GM19397 (cell line): ENCODE measurements around the gene RING1.

ENCODE experiments used
- ATAC-seq: cut with Tn5 transposase; IDR thresholded peaks from one replicate; pipeline ENCODE4 v1.9.1; 2021; ENCODE audit warnings: mild to moderate bottlenecking, moderate library complexity; ENCODE audit not compliant: unreplicated experiment

The RING1 gene

DNA sequence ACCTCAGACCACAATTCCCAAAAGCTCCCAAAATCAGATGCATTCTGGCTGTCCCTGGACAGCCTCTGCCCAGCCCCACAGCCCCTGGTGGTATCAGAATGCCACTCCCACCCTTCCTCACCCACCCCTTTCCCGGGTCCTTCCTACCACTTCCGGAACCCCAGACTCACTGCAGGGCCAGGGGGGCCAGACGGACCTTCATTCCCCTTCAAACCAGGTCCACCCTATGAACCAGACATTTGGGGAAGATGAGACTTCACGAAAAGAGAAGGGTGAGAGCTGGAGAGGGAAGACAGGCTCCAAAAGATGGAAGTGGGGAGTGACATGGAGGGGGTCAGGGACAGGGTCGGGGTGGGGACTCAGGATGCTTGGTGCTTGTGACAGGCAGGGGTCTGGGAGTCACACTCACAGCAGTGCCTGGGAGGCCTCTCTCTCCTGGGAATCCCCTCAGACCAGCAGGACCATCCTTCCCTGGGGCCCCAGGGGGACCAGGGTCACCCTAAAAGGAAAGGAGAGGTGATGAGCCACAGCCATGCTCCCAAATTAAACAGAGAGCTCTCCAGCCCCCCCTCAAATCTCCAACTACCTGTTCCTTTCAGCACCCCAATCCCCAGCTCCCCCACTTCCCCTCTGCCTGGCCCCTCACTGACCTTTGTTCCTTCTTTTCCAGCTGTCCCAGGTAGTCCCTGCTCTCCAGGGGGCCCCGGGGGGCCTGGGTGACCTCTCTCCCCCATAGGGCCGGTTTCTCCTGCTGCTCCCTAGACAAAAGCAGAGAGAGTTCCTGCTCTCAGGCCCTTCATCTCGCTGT, 36.2 kb upstream of the RING1 start:
- ATAC-seq: no peak

DNA sequence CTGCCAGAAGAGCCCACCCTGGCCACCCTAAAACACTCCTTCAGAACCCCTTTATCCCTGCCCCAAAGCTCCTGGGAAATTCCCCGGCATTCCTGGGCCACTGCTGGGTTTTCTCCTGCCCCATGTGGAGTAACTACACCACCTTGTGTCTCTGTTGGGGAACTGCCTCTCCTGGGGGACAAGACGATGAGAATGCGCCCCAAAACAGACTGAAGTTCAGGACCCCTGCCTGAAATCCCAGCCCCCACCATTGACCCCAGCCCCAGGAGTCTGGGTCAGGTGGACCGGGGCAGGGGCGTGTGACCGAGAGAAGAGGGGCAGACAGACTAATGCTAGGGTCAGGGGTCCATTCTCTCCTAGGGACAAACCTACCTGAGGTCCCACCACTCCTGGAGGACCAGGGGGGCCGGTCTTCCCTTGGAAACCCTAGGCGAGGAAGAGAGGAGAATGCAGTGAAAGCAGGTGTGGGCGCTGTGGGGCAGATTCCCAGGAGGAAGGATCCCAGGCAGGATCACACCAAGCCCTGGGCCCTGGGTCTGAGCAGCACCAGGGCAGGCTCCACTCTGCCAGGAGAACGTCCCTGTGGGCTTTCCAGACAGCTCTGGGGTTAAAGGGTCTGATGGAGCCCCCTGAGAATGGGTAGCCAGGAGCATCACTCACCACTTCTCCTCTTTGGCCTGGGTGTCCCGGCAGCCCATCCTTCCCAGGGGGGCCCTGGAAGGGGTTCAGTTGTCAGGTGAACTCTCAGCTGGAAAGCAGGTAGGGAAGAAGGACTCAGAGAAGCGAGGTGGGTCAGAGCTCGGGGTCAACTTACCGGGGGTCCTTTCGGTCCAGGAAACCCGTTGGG, 35.4 kb upstream of the RING1 start:
- ATAC-seq: no peak

DNA sequence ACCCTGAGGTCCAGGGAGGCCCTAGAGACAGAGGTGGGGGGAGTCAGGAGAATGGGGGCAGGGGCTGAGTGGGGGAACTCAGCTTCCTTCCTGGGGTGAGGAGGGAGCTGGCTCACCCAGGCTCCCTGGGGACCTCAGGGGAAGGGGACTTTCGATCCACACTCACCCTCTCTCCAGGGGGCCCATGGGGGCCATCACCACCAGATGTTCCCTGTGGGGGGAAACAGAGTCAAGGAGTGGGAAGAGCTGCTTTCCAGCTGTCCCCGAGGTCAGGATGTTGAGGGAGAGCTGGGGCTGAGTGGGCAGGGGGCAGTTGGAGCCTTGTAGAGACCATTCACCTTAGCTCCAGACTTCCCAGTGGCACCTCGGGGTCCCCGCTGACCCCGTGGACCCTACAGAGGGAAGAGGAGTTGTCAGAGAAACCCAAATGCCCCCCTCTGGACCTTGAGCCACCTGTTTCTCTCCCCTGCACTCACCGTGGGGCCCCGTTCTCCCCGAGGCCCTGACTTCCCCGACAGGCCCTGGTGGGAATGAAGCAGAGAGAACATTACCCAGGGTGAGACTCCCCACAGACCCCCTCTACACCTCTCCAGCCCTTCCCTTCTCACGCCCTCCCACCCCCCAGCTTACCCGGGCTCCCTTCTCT, 34.6 kb upstream of the RING1 start:
- no peak for ATAC-seq

- ATAC-seq: no peak
Measured at GRCh38 chr6:33174784-33175183, 33.5 kb upstream of the RING1 start.

GRCh38 chr6:33175436-33176069, 32.7 kb upstream of the RING1 start:
- ATAC-seq: no peak

- no peak for ATAC-seq
Measured at GRCh38 chr6:33176906-33177305, 31.4 kb upstream of the RING1 start.

GRCh38 chr6:33177552-33178446, 30.5 kb upstream of the RING1 start:
- no peak for ATAC-seq

DNA sequence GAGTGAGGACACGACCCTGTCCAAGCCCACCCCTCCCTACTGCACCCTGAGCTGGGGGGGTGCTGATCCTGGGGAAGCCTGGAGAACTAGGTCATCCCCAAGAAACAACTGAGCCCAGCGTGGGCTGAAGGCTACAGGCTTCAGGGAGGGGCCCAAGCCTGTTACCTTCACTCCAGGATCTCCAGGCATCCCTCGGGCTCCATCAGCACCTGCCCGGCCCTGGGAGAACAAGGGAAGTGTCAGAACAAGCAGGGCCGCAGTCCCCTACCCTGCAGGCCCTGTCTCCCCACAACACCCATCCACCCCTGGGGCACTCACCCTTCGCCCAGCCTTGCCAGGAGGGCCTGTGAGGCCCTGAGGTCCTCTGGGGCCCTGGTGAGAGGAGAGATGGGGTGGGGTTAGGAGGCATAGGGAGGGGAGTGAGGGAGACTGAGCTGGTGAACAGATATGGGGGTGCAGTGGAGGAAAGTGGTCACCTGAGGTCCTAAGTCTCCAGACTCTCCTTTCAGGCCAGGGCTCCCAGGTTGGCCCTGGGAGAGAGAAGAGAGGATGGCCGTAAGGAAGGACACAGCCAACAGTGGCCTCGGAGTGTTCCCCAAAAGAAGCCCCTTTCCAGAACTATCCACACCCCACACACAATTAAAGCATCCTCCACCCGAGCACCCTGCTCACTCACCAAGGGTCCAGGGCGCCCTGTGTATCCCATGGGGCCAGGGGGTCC, 29.4 kb upstream of the RING1 start:
- ATAC-seq: no peak

GRCh38 chr6:33181141-33181540, 27.2 kb upstream of the RING1 start:
- ATAC-seq: no peak

DNA sequence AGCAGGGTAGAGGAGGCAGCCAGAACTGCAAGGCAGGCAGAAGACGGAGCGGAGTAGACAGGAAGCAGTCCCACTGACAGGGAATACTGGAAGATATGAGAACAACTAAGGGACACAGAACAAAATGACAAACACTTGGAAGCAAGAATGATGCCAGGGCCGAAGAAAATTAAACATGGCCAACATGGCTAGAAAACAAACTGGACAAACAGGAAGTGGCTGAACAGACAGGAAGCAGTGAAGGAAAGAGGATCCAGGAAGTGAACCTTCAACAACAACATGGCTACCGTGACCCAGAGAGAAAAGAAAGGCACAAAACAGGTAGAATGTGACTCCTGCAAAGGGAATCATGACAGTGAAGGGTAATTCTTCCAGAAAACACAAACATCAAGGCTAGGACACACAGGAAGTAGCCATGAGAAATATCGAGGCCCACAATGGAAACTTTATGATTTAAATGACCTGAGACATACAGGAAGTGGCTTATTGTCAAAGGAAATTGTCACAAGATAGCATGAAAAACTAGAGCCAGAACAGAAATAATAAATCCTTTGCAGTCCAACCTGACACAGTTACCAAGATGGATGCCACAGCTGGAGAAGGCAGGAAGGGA, 25.1 kb upstream of the RING1 start:
- ATAC-seq: no peak

- no peak for ATAC-seq
Measured at GRCh38 chr6:33185190-33185589, 23.1 kb upstream of the RING1 start.

DNA sequence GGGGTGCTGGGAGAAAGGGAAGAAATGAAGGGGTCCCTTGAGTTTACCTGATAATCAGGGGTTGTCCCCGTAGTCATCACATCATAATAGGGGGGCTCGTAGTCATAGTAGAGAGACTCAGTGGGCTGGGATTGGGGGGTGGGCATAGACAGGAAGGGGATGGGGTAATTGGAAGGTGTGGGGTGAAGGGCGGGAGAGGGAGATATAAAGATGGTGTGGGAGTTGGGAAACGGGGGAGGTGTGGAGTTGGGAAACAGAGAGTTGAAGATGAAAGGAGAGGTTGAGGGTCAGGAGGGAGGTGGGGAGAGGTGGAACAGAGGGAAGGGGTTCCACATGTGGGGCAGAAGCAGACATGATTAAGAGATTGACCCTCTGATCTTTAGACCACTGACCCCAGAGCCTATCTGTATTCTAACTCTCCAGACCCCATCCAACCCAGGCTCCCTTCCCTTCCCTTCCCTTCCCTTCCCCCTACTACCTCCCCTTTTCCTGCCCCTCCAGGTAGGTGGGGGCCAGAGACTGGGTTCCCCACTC, 22.6 kb upstream of the RING1 start:
- no peak for ATAC-seq

- no peak for ATAC-seq
Measured at GRCh38 chr6:33187809-33188208, 20.5 kb upstream of the RING1 start.

GRCh38 chr6:33189164-33189563, 19.1 kb upstream of the RING1 start:
- no peak for ATAC-seq

- no peak for ATAC-seq
Measured at GRCh38 chr6:33189625-33190448, 18.5 kb upstream of the RING1 start.

DNA sequence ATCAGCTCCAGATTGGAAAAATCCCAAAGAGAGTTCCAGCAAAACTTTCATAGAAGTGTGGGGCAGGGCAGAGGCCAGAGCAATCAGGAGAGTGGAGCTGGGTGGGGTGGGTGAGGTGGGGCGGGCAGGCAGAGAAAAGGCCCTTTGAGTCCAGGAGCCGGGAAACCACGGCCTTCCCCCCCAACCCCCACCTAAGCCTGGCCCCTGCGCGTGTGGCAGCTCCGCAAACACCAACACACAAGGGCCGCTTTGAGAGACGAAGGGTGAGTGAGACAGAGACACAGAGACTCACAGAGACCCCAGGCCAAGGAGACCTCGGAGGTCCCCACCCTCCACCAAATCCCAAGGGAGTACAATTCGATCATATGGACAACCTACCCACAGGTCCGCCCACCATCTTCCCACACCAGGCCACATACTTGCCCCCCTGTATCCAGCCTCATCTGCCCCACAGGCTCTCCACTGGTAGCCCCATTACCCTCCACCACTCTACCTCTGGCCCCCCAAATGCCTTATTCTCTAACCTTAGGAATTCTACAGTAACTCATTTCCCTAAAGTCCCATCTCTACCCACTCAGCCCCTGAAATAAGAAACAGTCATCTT, 17.7 kb upstream of the RING1 start:
- ATAC-seq: no peak

DNA sequence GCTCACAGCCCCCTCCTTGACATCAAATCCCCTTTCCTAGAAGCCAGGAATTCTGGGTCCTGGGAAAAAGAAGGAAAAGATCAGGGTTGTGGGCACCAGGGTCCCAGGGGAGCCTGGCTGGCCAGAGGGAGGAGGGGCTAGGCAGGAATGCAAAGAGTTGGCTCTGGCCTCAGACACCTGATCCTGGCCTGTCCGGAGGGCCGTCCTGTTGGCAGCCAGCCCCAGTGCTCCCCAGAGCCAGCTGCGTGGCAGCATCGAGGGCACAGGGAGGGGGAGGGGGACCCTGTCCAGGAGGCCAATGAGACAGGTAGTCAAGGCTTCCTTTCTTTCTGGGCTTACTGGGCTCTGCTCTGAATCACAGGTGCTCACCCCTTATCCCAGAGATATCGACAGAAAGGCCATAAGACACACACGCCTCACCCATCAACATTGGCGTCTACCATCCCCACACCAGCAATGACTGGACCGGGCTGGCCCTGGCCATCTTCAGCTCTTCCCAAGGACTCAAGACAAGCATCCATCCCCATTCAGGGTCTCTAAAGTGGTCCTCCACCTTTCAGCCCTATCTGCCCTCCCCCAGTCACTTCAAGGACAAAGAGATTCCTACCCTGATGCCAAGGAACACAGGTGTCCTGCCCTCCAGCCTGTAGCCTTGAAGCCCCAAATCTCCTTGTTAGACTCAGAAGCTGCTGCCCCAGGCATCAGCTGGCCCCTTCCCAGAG, 16.8 kb upstream of the RING1 start:
- no peak for ATAC-seq
